PFSK-1 (cell line): Measurements from ENCODE around the gene OTUB2.

Source experiments
- FOXP2 ChIP-seq: optimal IDR thresholded peaks from 2 replicates; pipeline ENCODE3; 2011; ENCODE audit warnings: borderline replicate concordance, control low read depth, inconsistent platforms; ENCODE audit not compliant: insufficient read depth; ENCODE audit errors: extremely low read length, extremely low read depth
- POLR2AphosphoS5 ChIP-seq: IDR thresholded peaks from 2 replicates; pipeline ENCODE4 v1.6.1; 2012; ENCODE audit warnings: low read depth, mild to moderate bottlenecking, control low read depth, low read length, moderate library complexity
- SIN3A ChIP-seq: IDR thresholded peaks from 2 replicates; pipeline ENCODE4 v1.6.1; 2012; ENCODE audit warnings: mild to moderate bottlenecking, low read length, moderate library complexity, borderline replicate concordance; ENCODE audit not compliant: insufficient read depth
- TAF1 ChIP-seq: IDR thresholded peaks from 2 replicates; pipeline ENCODE4 v1.6.1; 2012; ENCODE audit warnings: low read length, control low read depth, borderline replicate concordance; ENCODE audit not compliant: insufficient read depth
- TF ChIP-seq, protein P1 (sequence below), 2 experiments: IDR thresholded peaks; 2 replicates each; pipeline versions ENCODE4 v1.6.1 to v1.8.0; 2011 to 2012; ENCODE audit warnings: low read depth in 2 of 2, low read length in 2 of 2, control low read depth in 1 of 2, inconsistent platforms in 1 of 2, mild to moderate bottlenecking in 1 of 2, moderate library complexity in 1 of 2; ENCODE audit not compliant: insufficient read depth in 1 of 2

OTUB2 gene

GRCh38 chr14:93994919-93995682 is 31.0 kb upstream of the OTUB2 start:
- TF ChIP-seq FOXP2 (no peak), POLR2AphosphoS5 (no peak), SIN3A (no peak)
- TF ChIP-seq, protein P1, sequence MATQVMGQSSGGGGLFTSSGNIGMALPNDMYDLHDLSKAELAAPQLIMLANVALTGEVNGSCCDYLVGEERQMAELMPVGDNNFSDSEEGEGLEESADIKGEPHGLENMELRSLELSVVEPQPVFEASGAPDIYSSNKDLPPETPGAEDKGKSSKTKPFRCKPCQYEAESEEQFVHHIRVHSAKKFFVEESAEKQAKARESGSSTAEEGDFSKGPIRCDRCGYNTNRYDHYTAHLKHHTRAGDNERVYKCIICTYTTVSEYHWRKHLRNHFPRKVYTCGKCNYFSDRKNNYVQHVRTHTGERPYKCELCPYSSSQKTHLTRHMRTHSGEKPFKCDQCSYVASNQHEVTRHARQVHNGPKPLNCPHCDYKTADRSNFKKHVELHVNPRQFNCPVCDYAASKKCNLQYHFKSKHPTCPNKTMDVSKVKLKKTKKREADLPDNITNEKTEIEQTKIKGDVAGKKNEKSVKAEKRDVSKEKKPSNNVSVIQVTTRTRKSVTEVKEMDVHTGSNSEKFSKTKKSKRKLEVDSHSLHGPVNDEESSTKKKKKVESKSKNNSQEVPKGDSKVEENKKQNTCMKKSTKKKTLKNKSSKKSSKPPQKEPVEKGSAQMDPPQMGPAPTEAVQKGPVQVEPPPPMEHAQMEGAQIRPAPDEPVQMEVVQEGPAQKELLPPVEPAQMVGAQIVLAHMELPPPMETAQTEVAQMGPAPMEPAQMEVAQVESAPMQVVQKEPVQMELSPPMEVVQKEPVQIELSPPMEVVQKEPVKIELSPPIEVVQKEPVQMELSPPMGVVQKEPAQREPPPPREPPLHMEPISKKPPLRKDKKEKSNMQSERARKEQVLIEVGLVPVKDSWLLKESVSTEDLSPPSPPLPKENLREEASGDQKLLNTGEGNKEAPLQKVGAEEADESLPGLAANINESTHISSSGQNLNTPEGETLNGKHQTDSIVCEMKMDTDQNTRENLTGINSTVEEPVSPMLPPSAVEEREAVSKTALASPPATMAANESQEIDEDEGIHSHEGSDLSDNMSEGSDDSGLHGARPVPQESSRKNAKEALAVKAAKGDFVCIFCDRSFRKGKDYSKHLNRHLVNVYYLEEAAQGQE (IDR thresholded peaks at IDR 0.05; ENCODE audit: insufficient read depth in 1 of 2, low read depth in 2 of 2, low read length in 2 of 2): no peak

DNA sequence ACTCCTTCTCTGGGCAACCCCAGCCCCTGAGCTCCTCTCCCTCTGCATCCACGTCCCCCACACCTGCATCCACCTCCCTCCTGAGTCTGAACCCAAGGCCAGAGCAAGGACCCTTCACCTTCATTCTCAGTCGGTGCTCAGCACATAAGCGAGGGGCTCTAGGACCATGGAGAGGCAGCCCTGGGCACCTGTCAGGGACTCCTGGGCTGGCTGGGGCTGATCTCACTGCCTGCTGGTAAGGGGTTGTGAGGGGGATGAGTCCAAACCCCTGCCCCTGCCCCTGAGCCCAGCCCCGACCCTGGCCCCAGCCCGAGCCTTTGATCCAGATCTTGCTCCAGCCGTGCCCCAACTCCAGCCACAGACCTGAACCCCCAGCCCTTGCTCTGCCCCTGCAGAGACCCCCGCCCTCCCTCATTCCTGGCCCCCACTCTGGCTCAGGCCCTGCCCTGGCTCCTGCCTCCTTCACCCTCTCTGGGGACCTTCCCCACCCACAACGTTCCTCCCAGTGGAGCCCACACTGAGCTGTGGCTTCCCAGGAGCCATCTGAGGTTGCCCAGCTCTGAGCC is 29.9 kb upstream of the OTUB2 start:
- TF ChIP-seq TAF1: no peak
- no peak for TF ChIP-seq POLR2AphosphoS5
- TF ChIP-seq FOXP2: no peak
- TF ChIP-seq SIN3A: no peak
- TF ChIP-seq, protein P1 (IDR thresholded peaks at IDR 0.05; ENCODE audit: insufficient read depth in 1 of 2, low read depth in 2 of 2, low read length in 2 of 2): no peak

DNA sequence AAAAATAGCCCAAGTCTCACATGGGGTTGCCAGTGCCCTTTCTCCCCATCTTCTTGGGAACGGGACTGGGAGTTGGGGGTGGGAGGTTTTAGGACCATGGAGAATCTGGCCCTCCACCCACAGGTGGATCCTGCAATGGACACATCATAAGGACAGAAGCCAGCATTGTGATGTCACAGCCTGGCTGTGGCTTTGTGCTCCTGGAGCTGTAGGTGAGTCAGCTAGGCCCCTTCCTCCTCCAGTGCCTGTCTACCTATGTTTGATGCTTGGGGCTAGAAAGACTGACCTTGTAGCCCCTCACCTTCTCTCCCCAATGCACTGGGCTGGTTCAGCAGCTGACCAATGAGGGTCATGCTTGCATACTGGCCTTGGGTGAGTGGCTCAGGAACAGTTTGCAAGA is 29.1 kb upstream of the OTUB2 start, which contains the start of gene CCDC197:
Gene CCDC197, plus strand, starts transcription at position 220 of the 400 bp plus-strand sequence. CDS start 831 bp downstream, outside the sequence.
- TF ChIP-seq POLR2AphosphoS5: no peak
- TF ChIP-seq SIN3A: no peak
- TF ChIP-seq TAF1: no peak
- TF ChIP-seq, protein P1 (IDR thresholded peaks at IDR 0.05; ENCODE audit: insufficient read depth in 1 of 2, low read depth in 2 of 2, low read length in 2 of 2): no peak
- TF ChIP-seq FOXP2: no peak

DNA sequence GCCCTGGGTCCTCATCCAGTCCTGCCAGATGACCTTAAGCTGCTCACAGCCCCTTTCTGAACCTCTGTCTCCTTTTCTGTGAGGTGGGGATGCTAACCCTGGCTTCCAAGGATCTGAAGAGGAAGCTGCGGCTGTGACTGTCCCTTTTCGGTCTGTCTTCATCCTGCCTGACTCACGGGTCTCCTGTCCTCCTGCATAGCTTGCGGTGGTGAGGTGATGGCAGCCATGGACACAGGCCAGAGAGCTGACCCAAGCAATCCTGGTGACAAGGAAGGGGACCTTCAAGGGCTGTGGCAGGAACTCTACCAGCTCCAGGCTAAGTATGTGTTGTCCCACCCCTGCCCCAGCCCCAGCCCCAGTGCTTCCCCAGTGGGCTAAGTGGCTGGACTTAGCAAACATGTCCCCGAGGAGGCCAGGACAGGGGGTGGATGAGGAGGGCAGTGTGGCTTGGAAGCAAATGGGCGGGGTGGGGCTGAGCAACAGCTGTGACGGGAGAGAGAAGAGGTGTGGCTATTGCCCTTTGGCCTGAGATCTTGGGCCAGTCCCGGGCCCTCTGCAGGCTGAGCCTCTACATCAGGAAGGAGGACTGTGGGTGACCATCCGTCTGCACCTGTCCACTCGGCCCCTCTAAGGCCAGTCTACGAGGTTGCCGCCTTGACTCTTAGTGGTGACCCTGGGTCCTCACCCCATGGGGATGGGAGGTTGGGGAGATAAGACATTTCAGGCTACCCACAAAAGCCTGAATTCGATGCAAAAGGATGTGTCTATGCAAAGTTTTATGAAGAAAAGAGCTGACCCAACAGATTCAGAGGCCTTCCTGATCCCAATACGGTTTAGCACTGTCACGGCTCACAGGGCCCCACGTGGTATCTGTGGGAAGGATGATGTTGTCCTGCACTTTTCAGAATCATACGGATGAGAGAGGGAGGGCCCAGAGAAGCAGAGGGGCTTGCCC is 27.9 kb upstream of the OTUB2 start:
- TF ChIP-seq SIN3A (no peak), TAF1 (no peak), POLR2AphosphoS5 (no peak), FOXP2 (no peak)
- TF ChIP-seq, protein P1 (IDR thresholded peaks at IDR 0.05; ENCODE audit: insufficient read depth in 1 of 2, low read depth in 2 of 2, low read length in 2 of 2): no peak
